WERI-Rb-1 (cell line): ENCODE results near the gene FLT3LG.
"Not testable (repeated sequence)": the region's sequence is repeated elsewhere in the genome, so short reads cannot be mapped to it uniquely, and the experiment has no call there.

Experiments used
- DNase-seq: peaks from one replicate; pipeline ENCODE4 v3.0.0-alpha.2; 2020
- H3K27ac ChIP-seq: fragments of 250-450 bp; sonication (Bioruptor Pico); 2 replicates; pipeline ENCODE4 v1.5.1; 2020; ENCODE audit warnings: mild to moderate bottlenecking, moderate library complexity
- H3K27me3 ChIP-seq: fragments of 250-450 bp; sonication (Bioruptor Pico); 2 replicates; pipeline ENCODE4 v1.5.1; 2021; ENCODE audit warnings: mild to moderate bottlenecking, low read depth, moderate library complexity; ENCODE audit not compliant: insufficient read depth, severe bottlenecking
- H3K36me3 ChIP-seq: fragments of 250-450 bp; sonication (Bioruptor Pico); 2 replicates; pipeline ENCODE4 v1.5.1; 2020; ENCODE audit warnings: mild to moderate bottlenecking, moderate library complexity
- H3K4me3 ChIP-seq: 2 replicates; pipeline ENCODE4 v1.5.1; 2011; ENCODE audit warnings: low read depth, mild to moderate bottlenecking, control low read depth, low read length
- H3K9me3 ChIP-seq: fragments of 250-450 bp; sonication (Bioruptor Pico); 2 replicates; pipeline ENCODE4 v1.5.1; 2021; ENCODE audit warnings: mild to moderate bottlenecking, moderate library complexity; ENCODE audit not compliant: severe bottlenecking
- TF ChIP-seq, protein P1 (sequence below): IDR thresholded peaks from 2 replicates; pipeline ENCODE4 v1.5.1; 2011; ENCODE audit warnings: low read depth, mild to moderate bottlenecking, control low read depth, inconsistent platforms, low read length

FLT3LG gene

DNA sequence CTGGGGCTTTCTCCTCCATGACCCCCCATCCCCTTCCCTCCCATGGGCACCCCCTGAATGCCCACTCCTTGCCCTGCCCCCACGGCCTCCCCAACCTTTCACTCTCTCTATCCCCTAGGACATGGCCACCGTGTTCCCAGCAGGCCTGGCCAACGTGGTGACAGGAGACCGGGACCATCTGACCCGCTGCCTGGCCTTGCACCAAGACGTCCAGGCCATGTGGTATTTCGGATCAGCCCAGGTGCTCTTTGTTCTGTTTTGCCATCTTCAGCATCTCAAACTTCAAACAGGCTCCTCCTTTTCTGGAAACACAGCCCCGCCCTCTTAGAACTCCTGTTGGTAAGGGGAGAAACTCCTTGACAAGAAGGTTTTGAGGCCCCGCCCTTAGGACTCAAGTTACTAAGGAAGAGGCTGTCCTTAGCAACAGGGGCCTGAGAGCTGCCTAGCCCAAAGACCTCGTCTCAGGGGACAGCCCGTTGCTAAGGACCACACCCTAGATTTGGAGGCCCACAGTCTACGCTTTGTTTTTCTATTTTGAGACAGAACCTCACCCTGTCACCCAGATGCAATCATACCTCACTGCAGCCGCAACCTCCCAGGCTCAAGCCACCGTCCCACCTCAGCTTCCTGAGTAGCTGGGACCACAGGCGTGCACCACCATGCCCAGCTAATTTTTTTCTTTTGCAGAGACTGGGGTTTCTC lies 5.1 kb upstream of the FLT3LG start:
- H3K27ac ChIP-seq: no peak overlapping the region
- H3K27me3 ChIP-seq: no peaks in the 10 kb centered on the region
- TF ChIP-seq, protein P1, sequence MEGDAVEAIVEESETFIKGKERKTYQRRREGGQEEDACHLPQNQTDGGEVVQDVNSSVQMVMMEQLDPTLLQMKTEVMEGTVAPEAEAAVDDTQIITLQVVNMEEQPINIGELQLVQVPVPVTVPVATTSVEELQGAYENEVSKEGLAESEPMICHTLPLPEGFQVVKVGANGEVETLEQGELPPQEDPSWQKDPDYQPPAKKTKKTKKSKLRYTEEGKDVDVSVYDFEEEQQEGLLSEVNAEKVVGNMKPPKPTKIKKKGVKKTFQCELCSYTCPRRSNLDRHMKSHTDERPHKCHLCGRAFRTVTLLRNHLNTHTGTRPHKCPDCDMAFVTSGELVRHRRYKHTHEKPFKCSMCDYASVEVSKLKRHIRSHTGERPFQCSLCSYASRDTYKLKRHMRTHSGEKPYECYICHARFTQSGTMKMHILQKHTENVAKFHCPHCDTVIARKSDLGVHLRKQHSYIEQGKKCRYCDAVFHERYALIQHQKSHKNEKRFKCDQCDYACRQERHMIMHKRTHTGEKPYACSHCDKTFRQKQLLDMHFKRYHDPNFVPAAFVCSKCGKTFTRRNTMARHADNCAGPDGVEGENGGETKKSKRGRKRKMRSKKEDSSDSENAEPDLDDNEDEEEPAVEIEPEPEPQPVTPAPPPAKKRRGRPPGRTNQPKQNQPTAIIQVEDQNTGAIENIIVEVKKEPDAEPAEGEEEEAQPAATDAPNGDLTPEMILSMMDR: no peak
- H3K9me3 ChIP-seq: no peaks in the 10 kb centered on the region
- no peak for DNase-seq
- peaks cover 11% of the 10 kb centered on the region for H3K36me3 ChIP-seq
- H3K4me3 ChIP-seq: no peak overlapping the region

DNA sequence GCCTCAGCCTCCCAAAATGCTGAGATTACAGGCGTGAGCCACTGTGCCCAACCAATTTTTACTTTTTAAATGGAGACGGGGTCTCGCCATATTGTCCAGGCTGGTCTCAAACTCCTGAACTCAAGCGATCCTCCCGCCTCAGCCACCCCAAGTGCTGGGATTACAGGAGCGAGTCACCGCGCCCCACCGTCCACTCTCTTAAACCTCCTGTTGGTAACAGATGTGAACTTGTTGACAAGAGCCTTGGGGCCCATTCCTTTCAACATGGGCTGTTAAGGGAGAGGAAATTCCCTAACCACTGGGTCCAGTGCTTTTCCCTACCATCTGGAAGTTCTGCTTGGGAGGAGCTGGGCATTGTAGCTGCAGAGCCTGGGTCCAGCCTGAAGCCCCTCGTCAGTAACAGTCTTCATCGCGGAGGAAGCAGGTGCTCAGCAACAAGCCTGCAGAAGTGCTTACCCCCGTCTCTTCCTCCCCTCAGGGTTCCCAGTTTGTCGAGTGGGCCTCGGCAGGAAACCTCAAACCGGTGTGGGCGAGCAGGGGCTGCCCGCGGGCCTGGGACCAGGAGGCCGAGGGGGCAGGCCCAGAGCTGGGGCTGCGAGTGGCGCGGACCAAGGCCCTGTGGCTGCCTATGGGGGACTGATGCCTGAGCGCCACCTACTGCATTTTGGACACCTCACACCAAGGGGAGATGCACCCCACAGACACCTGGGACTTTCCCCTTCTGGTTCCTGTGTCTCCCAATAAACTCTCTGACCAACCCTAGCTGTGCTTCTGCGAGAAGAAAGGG lies 4.0 kb upstream of the FLT3LG start:
- H3K4me3 ChIP-seq: no peak overlapping the region
- H3K36me3 ChIP-seq: peaks cover 7% of the 10 kb centered on the region
- H3K9me3 ChIP-seq: no peaks in the 10 kb centered on the region
- TF ChIP-seq, protein P1: peak; percentile 44
- no peaks in the 10 kb centered on the region for H3K27me3 ChIP-seq
- H3K27ac ChIP-seq: no peak overlapping the region
- no peak for DNase-seq

DNA sequence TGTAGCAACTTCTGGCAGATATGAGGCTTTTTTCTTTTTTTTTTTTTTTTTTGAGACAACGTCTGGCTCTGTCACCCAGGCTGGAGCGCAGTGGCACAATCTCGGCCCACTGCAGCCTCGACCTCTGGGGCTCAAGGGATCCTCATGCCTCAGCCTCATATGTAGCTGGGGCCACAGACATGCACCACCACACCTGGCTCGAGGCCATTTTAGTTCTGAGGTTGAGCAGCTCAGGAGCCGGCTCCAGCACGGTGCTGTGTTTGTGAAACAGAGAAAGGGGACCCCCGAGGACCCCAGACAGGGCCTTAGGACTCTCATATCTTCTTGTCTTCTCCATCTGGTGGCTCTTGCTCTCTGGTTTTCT lies 3.4 kb upstream of the FLT3LG start:
- no peak overlapping the region for H3K27ac ChIP-seq
- TF ChIP-seq, protein P1: no peak
- H3K27me3 ChIP-seq: no peaks in the 10 kb centered on the region
- no peaks in the 10 kb centered on the region for H3K9me3 ChIP-seq
- no peak overlapping the region for H3K4me3 ChIP-seq
- no peak for DNase-seq
- peaks cover 7% of the 10 kb centered on the region for H3K36me3 ChIP-seq

DNA sequence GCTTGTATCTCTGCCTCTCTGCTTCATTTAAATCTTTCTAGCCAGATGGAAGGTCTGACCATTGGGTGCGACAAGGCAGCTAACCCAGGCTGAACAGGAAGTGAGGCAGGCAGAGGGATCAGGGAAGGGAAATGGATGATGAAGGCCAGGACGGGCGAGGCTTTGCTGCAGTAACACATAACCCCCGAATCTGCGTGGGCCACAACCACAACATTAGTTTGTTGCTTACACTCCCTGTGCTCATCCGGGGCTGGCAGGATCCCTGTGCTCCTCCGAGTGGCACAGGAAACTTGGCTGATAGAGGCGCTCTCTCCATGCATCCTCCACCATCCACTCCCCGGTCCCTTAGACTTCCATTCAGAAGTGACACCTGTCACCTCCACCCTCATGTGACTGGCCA lies 1.1 kb upstream of the FLT3LG start:
- H3K9me3 ChIP-seq: no peaks in the 10 kb centered on the region
- H3K36me3 ChIP-seq: peaks cover 7% of the 10 kb centered on the region
- H3K27me3 ChIP-seq: no peaks in the 10 kb centered on the region
- TF ChIP-seq, protein P1: no peak
- no peak overlapping the region for H3K27ac ChIP-seq
- DNase-seq: no peak
- no peak overlapping the region for H3K4me3 ChIP-seq

DNA sequence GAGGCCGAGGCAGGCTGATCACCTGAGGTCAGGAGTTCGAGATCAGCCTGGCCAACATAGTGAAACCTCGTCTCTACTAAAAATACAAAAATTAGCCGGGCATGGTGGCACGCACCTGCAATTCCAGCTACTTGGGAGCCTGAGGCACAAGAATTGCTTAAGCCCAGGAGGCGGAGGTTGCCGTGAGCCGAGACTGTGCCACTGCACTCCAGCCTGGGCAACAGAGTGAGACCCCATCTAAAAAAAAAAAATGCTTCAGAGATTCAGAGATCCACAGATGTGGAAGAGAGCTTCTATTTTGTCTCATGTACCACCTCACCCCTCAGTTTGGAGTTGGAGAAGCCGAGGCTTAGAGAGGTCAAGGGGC lies 531 bp upstream of the FLT3LG start:
- not testable (repeated sequence) for H3K27me3 ChIP-seq, H3K36me3 ChIP-seq, H3K4me3 ChIP-seq, H3K9me3 ChIP-seq, DNase-seq, H3K27ac ChIP-seq

DNA sequence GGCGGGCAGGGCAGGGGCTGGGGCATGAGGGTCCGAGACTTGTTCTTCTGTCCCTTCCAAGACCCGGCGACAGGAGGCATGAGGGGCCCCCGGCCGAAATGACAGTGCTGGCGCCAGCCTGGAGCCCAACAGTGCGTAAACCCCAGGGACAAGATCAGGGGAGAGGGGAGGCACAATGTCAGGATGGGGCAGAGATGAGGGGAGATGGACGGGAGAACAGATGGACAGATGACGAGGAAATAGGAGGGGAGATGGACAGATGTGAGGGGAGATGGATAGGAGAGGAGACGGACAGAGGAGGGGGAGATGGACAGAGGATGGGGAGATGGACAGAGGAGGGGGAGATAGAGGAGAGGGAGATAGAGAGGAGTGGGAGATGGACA lies 518 bp downstream of the FLT3LG start:
- no peak for DNase-seq
- peaks cover 3% of the 10 kb centered on the region for H3K36me3 ChIP-seq
- TF ChIP-seq, protein P1: no peak
- no peaks in the 10 kb centered on the region for H3K27me3 ChIP-seq
- no peak overlapping the region for H3K27ac ChIP-seq
- H3K9me3 ChIP-seq: no peaks in the 10 kb centered on the region
- peak overlapping the region; percentile 49 for H3K4me3 ChIP-seq
